Thoracic aorta (tissue), 2 donors: ENCODE results near the gene MAGEB10. TPM values are rescaled to one million over a fixed set of nuclear protein-coding genes. Genes with fewer than 3 reads are reported as not detected.

Experiments used
- ATAC-seq: fragments of 150-250 bp; one replicate; pipeline ENCODE4 v1.8.0; 2017; ENCODE audit warnings: low read depth; ENCODE audit not compliant: insufficient number of reproducible peaks, low FRiP score
- DNase-seq: peaks from one replicate; pipeline ENCODE4 v3.0.0-alpha.2; 2020; ENCODE audit warnings: low spot score
- H3K27ac ChIP-seq, 2 donors: fragments of 200-600 bp; sonication (generic); 1 replicate in 1 of 2; 2 replicates in 1 of 2; pipeline ENCODE4 v1.5.1; 2016; ENCODE audit warnings: mild to moderate bottlenecking in 2 of 2, moderate library complexity in 2 of 2
- H3K27me3 ChIP-seq: fragments of 200-600 bp; sonication (generic); replicated peaks from 2 replicates; pipeline ENCODE4 v1.6.0; 2016; ENCODE audit warnings: mild to moderate bottlenecking; ENCODE audit not compliant: insufficient read depth
- H3K36me3 ChIP-seq: fragments of 200-600 bp; sonication (generic); one replicate; pipeline ENCODE4 v1.5.1; 2016
- H3K4me1 ChIP-seq, 2 donors: fragments of 200-600 bp; sonication (generic); 1 replicate in 1 of 2; 2 replicates in 1 of 2; pipeline versions ENCODE4 v1.5.1 to v1.6.0; 2016; ENCODE audit warnings: low read depth in 2 of 2, mild to moderate bottlenecking in 1 of 2; ENCODE audit not compliant: control insufficient read depth in 1 of 2
- H3K4me3 ChIP-seq: fragments of 200-600 bp; sonication (generic); 2 replicates; pipeline ENCODE4 v1.5.1; 2016; ENCODE audit warnings: mild to moderate bottlenecking
- H3K9me3 ChIP-seq: fragments of 200-600 bp; sonication (generic); 2 replicates; pipeline ENCODE4 v1.5.1; 2016
- total RNA-seq, 2 donors: library from RNA; depleted of rRNA; stranded (reverse); fragments of >200 nt; gene quantifications; one replicate each; pipeline versions ENCODE4 v1.1.0 to v1.2.3, GENCODE V29; 2016
- TF ChIP-seq, protein P1 (sequence below): fragments of 200-600 bp; sonication (generic); IDR thresholded peaks from one replicate; pipeline ENCODE4 v1.5.1; 2019; ENCODE audit warnings: antibody characterized with exemption

MAGEB10 gene
- total RNA-seq, 2 donors from 2014 or later: not detected

DNA sequence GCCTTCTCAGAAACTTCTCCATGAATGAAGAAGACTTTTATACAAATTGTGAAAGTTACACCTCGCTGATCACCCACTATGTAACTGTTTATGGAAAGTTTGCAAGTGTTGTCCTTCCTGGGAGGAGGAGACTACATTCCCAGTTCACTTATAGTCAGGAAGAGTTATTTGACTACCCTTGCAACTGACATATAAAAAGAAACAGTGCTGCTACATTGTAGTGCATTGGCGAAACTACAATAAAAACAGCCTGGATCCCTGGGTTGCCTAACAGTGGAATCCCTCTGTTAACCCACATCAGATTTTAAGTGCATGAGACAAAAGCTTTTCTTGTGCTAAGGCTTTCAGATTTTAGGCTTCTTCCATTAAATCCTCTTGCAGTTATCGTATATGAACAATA, 30.4 kb downstream of the MAGEB10 start:
- Histone ChIP-seq H3K4me3 (no peak overlapping the region), H3K27me3 (no peaks in the 10 kb centered on the region), H3K27ac (no peak overlapping the region), H3K9me3 (no peaks in the 10 kb centered on the region), H3K36me3 (no peaks in the 10 kb centered on the region), H3K4me1 (no peaks in the 10 kb centered on the region)
- no peak for ATAC-seq
- TF ChIP-seq, protein P1, sequence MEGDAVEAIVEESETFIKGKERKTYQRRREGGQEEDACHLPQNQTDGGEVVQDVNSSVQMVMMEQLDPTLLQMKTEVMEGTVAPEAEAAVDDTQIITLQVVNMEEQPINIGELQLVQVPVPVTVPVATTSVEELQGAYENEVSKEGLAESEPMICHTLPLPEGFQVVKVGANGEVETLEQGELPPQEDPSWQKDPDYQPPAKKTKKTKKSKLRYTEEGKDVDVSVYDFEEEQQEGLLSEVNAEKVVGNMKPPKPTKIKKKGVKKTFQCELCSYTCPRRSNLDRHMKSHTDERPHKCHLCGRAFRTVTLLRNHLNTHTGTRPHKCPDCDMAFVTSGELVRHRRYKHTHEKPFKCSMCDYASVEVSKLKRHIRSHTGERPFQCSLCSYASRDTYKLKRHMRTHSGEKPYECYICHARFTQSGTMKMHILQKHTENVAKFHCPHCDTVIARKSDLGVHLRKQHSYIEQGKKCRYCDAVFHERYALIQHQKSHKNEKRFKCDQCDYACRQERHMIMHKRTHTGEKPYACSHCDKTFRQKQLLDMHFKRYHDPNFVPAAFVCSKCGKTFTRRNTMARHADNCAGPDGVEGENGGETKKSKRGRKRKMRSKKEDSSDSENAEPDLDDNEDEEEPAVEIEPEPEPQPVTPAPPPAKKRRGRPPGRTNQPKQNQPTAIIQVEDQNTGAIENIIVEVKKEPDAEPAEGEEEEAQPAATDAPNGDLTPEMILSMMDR: no peak
- no peak for DNase-seq

DNA sequence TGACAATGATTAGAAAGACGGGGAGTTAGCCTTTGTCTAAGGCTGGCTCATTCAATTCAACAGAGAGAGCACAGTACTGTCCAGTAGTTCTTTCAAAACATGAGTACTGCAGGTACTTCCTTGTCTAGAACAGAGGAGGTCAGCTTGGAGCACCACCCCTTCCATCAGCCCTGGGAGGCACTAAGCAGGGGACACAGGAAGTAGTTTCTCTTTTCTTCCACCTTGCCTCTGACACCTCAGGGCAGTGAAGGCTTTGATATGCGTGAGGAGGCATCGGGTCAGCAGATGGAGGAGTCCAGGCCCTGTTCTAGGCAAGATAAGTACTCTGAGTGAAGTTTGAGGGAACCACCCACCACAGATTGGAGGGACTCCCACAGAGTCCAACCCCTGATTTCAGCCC, 33.1 kb downstream of the MAGEB10 start:
- no peak for ATAC-seq
- H3K36me3 ChIP-seq: no peaks in the 10 kb centered on the region

DNA sequence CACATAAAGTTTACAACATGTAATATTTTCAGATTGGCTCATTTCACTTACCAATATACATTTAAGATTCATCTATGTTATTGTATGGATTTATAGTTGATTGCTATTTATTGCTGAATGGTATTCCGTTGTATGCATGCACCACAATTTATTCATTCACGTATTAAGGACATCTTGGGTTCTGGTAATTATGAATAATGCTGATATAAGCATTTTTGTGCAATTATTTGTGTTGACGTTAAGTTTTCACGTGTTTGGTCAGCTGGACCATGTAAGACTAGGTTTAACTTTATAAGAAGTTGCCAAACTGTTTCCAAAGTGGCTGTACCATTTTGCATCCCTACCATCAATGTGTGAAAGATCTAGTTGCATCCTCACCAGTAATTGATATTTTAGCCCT, 35.1 kb downstream of the MAGEB10 start:
- Histone ChIP-seq H3K27ac (no peak overlapping the region), H3K4me3 (no peak overlapping the region), H3K9me3 (no peaks in the 10 kb centered on the region), H3K4me1 (no peaks in the 10 kb centered on the region), H3K27me3 (no peaks in the 10 kb centered on the region), H3K36me3 (no peaks in the 10 kb centered on the region)
- no peak for DNase-seq
- TF ChIP-seq, protein P1: no peak
- no peak for ATAC-seq

More for the DNA sequence above, 33.1 kb downstream of the MAGEB10 start:
- DNase-seq: no peak
- H3K27me3 ChIP-seq: no peaks in the 10 kb centered on the region
- no peak overlapping the region for H3K4me3 ChIP-seq
- no peaks in the 10 kb centered on the region for H3K9me3 ChIP-seq
- TF ChIP-seq, protein P1: no peak
- H3K4me1 ChIP-seq: no peaks in the 10 kb centered on the region
- H3K27ac ChIP-seq: no peak overlapping the region

DNA sequence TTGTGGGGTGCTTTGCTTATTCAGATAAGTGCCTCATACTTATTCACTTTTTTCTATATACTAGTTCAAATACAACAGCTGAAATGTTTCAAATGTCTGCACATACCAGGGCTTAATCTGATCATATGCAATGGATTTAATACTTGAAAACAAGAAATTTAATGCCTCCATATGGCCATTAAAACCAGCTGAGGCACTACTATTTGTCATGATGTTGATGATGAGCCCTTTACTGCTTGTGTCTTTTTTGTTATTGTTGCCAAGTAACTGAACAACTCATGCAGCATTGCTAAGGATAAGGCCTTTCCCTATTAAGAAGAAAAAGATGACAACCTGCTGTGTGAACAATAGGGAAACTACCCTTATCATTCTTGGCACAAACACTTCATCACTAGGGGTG, 52.5 kb downstream of the MAGEB10 start:
- no peaks in the 10 kb centered on the region for H3K9me3 ChIP-seq
- no peaks in the 10 kb centered on the region for H3K36me3 ChIP-seq
- ATAC-seq (no peak), DNase-seq (no peak)
- H3K27ac ChIP-seq: no peak overlapping the region
- H3K27me3 ChIP-seq: no peaks in the 10 kb centered on the region
- TF ChIP-seq, protein P1: no peak
- H3K4me1 ChIP-seq: no peaks in the 10 kb centered on the region
- no peak overlapping the region for H3K4me3 ChIP-seq

DNA sequence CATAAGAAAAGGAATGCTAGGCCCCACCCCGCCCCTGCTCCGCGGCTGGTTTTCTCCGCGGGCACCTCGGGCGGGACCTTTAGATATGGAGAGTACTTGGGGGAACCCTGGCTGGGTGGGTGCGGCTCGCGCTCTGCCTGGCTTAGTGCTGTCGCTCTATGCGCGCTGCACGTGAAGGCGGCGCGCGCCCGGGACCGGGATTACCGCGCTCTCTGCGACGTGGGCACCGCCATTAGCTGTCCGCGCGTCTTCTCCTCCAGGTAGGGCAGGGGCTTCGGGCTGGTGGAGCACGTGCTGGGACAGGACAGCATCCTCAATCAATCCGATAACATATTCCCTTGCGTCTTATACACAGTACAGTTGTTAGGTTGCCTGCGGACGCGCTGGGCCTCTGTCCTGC, 56.0 kb downstream of the MAGEB10 start:
- TF ChIP-seq, protein P1: no peak
- no peak overlapping the region for H3K27ac ChIP-seq
- H3K4me3 ChIP-seq: no peak overlapping the region
- H3K27me3 ChIP-seq: no peaks in the 10 kb centered on the region
- H3K36me3 ChIP-seq: no peaks in the 10 kb centered on the region
- no peaks in the 10 kb centered on the region for H3K9me3 ChIP-seq
- ATAC-seq (no peak), DNase-seq (no peak)
- H3K4me1 ChIP-seq: no peaks in the 10 kb centered on the region

Other genes with a start within 250 kb of the MAGEB10 start
- gene DCAF8L2, start 217.6 kb upstream of the MAGEB10 start, total RNA-seq: not detected
- not detected for gene DCAF8L1, start 173.5 kb downstream of the MAGEB10 start, total RNA-seq